Brain microvascular endothelial cell (primary cell): Measurements from ENCODE around the gene ZFPM1.

Source experiments
- DNase-seq: peaks from one replicate; pipeline ENCODE4 v3.0.0-alpha.2; 2020
- H3K27ac ChIP-seq: fragments of 250-450 bp; sonication (Bioruptor Pico); 2 replicates; pipeline ENCODE4 v1.5.1; 2020; ENCODE audit warnings: mild to moderate bottlenecking, moderate library complexity
- H3K27me3 ChIP-seq: fragments of 250-450 bp; sonication (Bioruptor Pico); replicated peaks from 2 replicates; pipeline ENCODE4 v1.5.1; 2020; ENCODE audit warnings: mild to moderate bottlenecking
- H3K36me3 ChIP-seq: fragments of 250-450 bp; sonication (Bioruptor Pico); replicated peaks from 2 replicates; pipeline ENCODE4 v1.5.1; 2020; ENCODE audit warnings: mild to moderate bottlenecking
- H3K4me3 ChIP-seq: 2 replicates; pipeline ENCODE4 v1.5.1; 2011; ENCODE audit warnings: low read depth, mild to moderate bottlenecking, control low read depth, low read length, moderate library complexity
- in situ Hi-C: cut with HindIII; loops from 2 replicates; pipeline ENCODE4 v1.10.0; 2017; ENCODE audit warnings: low sequenced_read_pairs, low pct_ligation_motif_present
- TF ChIP-seq, protein P1 (sequence below): IDR thresholded peaks from 2 replicates; pipeline ENCODE4 v1.5.1; 2011; ENCODE audit warnings: low read depth, mild to moderate bottlenecking, moderate library complexity, low read length, control low read depth, inconsistent platforms; ENCODE audit errors: missing control alignments

ZFPM1 gene

DNA sequence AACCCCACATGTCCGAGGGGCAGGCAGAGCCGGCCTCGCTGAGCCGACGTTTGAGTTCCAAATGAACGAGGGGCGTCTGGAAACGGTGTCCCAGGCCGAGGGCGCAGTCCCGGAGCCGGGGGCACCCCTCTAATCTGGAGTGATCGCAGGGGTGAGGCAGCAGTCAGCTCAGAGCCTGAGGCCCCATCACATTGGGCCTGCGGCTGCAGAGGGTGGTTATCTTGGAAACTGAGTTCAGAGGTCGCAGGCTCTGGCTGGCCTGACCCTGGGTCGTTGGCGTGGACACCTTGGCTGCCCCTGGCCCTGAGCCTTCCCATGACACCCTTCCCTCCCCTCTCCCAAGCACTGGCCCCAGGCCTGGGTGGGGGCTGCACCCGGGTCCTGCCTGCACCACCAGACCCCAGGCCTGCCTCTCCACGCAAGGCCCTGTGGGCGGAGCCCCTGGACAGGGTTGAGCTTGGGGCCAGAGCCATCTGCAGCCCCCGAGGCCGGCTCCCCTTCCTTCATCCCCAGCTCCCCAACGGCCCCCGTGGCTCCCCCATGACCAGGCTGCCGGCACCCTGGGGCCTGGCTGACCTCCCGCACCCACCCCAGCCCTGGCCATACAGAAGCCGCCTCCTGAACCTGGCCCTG lies 45.6 kb downstream of the ZFPM1 start:
- in situ Hi-C loops, result no loop called here
- no peaks in the 10 kb centered on the region for H3K27me3 ChIP-seq
- H3K27ac ChIP-seq, result no peak overlapping the region
- no peak for DNase-seq
- TF ChIP-seq, protein P1, sequence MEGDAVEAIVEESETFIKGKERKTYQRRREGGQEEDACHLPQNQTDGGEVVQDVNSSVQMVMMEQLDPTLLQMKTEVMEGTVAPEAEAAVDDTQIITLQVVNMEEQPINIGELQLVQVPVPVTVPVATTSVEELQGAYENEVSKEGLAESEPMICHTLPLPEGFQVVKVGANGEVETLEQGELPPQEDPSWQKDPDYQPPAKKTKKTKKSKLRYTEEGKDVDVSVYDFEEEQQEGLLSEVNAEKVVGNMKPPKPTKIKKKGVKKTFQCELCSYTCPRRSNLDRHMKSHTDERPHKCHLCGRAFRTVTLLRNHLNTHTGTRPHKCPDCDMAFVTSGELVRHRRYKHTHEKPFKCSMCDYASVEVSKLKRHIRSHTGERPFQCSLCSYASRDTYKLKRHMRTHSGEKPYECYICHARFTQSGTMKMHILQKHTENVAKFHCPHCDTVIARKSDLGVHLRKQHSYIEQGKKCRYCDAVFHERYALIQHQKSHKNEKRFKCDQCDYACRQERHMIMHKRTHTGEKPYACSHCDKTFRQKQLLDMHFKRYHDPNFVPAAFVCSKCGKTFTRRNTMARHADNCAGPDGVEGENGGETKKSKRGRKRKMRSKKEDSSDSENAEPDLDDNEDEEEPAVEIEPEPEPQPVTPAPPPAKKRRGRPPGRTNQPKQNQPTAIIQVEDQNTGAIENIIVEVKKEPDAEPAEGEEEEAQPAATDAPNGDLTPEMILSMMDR, result no peak
- no peaks in the 10 kb centered on the region for H3K36me3 ChIP-seq
- no peak overlapping the region for H3K4me3 ChIP-seq

DNA sequence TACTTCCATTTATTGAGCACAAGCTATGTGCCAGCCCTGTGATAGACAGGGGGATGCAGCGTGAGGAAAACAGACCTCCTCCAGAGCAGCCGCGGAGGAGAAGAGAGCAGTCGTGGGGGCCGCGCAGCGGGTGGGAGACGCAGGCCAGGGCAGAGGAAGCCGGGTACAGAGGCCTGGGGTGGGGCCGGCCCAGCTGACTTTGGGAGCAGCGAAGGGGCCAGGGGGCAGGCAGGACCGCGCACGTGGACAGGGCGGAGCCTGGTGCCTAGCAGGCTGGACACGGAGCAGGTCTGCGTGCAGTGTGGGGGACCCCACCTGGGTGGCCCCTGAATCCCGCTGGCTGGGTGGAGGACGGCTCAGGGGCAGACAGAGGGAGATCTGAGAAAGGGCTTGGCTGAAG lies 46.2 kb downstream of the ZFPM1 start:
- TF ChIP-seq, protein P1, result no peak
- H3K36me3 ChIP-seq, result no peaks in the 10 kb centered on the region
- H3K4me3 ChIP-seq, result no peak overlapping the region
- H3K27ac ChIP-seq, result no peak overlapping the region
- in situ Hi-C loops, result no loop called here
- no peaks in the 10 kb centered on the region for H3K27me3 ChIP-seq
- no peak for DNase-seq

DNA sequence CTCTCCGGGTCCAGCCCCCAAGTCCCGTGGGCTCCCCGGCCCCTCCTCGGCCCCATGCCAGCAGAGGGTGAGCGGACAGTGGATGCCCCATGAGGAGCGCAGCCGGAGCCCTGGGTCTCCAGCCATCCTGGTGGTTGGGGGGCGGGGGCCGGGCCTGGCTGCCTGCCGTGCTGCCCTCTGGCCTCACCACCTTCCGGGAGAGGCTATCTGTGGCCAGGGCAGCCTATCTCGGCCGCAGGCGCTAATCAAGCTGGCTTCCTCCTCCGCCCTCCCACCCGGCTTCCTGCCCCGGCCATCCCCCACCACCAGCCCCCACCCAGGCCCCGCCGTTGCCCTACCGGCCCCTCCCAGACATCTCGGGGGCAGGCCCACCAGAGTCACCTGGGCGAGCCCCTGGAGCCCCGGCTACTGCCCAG lies 46.8 kb downstream of the ZFPM1 start:
- in situ Hi-C loops, result no loop called here
- H3K4me3 ChIP-seq, result no peak overlapping the region
- TF ChIP-seq, protein P1, result no peak
- H3K27me3 ChIP-seq, result no peaks in the 10 kb centered on the region
- H3K27ac ChIP-seq, result no peak overlapping the region
- no peaks in the 10 kb centered on the region for H3K36me3 ChIP-seq
- no peak for DNase-seq

DNA sequence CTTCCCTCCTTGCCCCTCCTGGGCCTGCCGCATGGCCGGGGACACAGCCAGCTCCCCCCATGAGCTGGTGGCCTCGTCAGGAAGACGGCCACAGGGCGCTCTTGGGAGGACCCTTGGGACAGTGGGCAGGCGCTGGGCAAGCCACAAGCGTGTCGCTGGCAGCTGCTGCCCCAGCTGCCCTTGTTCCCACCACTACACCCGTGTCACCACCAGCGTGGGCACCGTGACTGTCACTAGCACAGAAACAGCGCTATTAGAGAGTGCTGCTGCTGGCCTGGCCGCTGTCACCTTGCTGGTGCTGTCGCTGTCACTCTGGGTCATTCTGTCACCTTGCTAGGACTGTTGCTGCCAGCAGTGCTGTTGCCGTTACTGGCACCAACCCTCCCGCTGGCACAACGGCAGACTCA lies 47.2 kb downstream of the ZFPM1 start:
- no peak overlapping the region for H3K27ac ChIP-seq
- no peaks in the 10 kb centered on the region for H3K36me3 ChIP-seq
- TF ChIP-seq, protein P1, result no peak
- no peak for DNase-seq
- in situ Hi-C loops, result no loop called here
- no peak overlapping the region for H3K4me3 ChIP-seq
- H3K27me3 ChIP-seq, result no peaks in the 10 kb centered on the region

DNA sequence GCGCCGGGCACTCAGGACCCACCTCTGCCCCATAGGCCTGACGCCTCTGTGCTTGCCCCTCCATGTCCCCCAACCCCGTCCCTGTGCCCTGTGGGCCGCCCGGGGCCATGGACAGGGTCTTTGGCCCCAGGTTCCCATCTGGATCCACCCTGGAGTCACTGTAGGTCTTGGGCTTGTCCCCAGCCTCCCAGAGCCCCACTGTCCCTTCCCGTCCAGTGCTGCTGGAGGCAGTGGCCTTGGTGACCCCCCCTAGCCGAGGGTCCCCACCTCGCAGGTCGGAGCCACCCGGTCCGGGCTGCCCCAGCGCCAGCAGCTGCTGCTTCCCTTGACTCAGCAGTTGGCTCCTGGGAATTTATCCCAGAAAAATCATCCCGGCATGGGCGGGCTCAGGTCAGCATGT lies 49.3 kb downstream of the ZFPM1 start:
- in situ Hi-C loops, result no loop called here
- H3K27me3 ChIP-seq, result no peaks in the 10 kb centered on the region

More for the DNA sequence above, 49.3 kb downstream of the ZFPM1 start:
- H3K36me3 ChIP-seq, result no peaks in the 10 kb centered on the region
- TF ChIP-seq, protein P1, result no peak
- no peak for DNase-seq
- no peak overlapping the region for H3K27ac ChIP-seq
- no peak overlapping the region for H3K4me3 ChIP-seq
